Measurements from ENCODE around the gene EPN1. TPM values are rescaled to one million over a fixed set of nuclear protein-coding genes. Genes with fewer than 3 reads are reported as not detected.
A peak's percentile ranks its signal among the peaks of the same experiment; 100 is the strongest.

EPN1 gene
- total RNA-seq, 1 experiment from 2014 or later, result 32.8 TPM

DNA sequence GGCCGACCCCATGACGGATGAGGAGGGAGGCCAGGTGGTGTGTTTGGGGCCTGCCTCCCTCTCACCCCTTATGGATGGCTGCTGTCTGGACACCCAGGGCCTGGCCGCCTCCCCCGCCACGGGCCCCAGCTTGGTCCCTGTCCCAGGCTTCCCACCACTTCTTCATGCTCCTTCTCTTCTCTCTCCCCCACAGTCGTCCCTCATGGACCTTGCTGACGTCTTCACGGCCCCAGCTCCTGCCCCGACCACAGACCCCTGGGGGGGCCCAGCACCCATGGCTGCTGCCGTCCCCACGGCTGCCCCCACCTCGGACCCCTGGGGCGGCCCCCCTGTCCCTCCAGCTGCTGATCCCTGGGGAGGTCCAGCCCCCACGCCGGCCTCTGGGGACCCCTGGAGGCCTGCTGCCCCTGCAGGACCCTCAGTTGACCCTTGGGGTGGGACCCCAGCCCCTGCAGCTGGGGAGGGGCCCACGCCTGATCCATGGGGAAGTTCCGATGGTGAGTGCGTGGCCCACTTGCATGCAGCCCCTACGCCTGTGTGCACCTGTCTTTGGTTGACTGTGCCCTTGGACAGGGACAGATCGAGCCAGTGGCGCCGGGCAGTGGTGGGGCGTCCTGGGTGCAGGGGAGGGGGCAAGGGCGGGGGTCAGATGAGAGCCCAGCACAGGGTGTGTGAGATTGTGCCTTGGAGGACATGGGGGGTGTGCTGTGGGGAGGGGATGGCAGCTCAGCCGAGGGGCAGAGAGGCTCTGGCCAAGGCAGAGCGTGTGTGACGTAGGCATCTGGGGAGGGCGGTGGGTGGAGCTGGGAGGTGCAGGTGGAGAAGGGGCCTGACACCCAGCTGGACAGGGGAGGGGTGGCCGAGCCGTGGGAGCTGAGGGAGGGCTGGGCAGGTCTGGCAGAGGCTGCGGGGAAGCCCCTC lies 16.8 kb downstream of the EPN1 start:
- no peak for DNase-seq (ENCODE audit: extremely low read depth, low read depth)

- no peak for DNase-seq (ENCODE audit: extremely low read depth, low read depth)
Observed at GRCh38 chr19:55692681-55693081, 17.7 kb downstream of the EPN1 start.

GRCh38 chr19:55693336-55693974 lies 18.4 kb downstream of the EPN1 start:
- no peak for DNase-seq (ENCODE audit: extremely low read depth, low read depth)

DNA sequence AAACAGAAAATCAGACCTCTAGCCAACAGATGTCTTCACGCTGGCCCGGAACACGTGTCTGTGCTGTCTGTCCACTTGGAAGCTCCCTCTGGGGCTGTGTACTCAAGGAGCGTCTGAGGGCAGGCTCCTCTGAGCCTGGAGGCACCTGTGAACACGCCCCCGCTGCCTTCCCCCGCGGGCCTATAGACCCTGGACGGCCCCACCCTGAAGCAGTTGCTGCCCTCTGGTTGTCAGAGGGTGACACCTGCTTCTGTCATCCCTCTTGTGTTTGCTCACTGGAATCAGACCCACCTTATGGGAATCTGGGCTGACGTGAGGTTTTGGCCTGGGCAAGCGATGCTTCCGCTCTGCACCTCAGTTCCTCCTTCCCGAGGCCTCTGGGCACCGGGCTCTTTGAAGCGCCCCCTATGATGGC lies 19.2 kb downstream of the EPN1 start:
- no peak for DNase-seq (ENCODE audit: extremely low read depth, low read depth)

DNA sequence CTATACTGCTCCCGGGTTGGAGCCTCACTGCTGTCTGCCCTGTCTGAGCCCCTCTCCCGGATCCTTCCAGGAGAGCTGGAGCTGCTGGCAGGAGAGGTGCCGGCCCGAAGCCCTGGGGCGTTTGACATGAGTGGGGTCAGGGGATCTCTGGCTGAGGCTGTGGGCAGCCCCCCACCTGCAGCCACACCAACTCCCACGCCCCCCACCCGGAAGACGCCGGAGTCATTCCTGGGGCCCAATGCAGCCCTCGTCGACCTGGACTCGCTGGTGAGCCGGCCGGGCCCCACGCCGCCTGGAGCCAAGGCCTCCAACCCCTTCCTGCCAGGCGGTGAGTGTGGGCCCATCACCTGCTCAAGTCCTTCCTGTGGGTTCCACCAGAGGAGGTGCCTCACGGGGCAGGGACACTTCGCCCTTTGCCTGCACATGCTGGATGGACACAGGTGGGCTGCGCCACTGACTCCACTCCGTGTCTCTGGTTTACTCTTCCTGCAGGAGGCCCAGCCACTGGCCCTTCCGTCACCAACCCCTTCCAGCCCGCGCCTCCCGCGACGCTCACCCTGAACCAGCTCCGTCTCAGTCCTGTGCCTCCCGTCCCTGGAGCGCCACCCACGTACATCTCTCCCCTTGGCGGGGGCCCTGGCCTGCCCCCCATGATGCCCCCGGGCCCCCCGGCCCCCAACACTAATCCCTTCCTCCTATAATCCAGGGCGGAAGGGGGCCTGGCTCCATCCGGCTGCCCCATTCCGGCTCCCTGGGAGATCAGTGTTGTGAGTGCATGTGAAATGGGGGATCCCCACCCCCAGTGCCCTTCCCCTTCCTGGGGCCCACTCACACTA lies 19.8 kb downstream of the EPN1 start:
- no peak for DNase-seq (ENCODE audit: extremely low read depth, low read depth)

DNA sequence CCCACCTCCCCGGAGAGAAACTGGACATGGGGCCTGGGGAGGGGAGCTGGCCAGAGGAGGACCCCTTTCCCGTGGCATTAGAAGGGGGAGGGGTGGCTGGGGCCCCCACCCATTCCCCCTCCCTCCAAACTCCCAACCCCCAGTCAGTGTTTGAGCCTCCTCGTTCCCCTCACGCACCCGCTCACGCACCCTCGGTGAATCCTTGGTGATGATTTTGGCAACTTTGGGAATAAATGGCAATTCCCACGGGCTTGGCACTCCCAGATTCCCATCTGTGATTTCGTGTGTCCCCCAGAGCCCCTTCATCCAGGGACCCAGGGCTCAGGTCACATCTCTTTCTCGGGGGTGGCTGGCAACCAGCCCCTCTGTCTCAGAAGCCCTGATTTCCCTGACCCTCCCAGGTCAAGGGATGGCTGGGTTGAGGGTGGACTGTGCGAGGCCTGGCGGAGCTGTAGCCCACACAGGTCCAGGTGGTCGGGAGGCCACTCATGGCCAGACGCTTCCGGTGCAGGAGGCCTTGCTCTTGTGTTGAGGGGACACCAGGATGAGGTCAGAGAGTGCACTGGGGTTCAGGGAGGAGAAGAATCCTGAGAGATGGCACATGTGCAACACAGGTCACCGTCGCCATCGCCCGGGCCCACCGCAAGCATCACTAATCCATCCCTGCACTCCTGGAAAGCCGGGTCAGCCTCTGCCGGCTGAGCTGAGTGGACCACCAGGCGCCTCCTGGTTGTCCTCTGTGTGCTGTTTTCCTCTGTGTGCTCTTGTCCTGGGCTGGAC lies 20.7 kb downstream of the EPN1 start:
- DNase-seq (ENCODE audit: extremely low read depth, low read depth), result no peak

- no peak for DNase-seq (ENCODE audit: extremely low read depth, low read depth)
Observed at GRCh38 chr19:55696301-55697068, 21.5 kb downstream of the EPN1 start.

DNA sequence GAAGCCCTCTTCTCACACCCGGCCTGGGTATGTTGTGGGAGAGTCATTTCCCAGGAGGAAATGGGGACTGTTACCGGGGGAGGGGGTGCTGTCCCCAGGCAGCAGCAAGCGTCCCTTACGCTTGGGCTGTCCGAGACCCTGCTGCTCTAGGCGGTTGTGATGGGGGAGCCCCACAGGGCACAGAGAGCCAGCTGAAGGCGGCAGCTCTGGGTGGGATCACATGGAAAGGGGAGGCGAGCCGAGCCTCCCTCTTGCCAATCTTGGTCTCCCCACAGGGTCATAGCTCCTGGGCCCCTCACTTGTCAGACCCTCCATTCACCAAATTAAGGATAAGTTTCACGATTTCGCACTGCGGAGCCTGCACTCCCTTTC lies 22.0 kb downstream of the EPN1 start:
- no peak for DNase-seq (ENCODE audit: extremely low read depth, low read depth)

DNA sequence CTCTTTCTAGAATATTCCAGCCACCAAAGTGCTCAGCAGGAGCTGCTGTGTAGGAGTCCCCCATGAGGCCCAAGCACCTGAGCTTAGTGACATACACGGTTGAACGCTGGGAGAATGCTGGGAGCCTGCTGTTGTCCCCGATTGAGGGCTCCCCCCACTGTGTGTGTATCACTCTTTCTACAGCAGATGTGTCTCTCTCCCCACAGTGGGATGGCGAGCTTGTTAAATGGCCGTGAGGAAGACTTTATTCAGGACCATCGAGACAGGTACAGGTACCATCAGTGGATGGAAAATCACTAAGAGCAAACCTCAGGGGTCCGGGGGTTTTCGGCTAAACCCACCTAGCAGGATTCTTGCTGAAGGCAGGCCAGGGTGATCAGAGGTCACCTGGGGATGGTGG lies 22.7 kb downstream of the EPN1 start:
- no peak for DNase-seq (ENCODE audit: extremely low read depth, low read depth)

- no peak for DNase-seq (ENCODE audit: extremely low read depth, low read depth)
Observed at GRCh38 chr19:55698256-55698655, 23.2 kb downstream of the EPN1 start.

GRCh38 chr19:55699221-55699620 lies 24.2 kb downstream of the EPN1 start:
- no peak for DNase-seq (ENCODE audit: extremely low read depth, low read depth)

- DNase-seq (ENCODE audit: extremely low read depth, low read depth), result no peak
Observed at GRCh38 chr19:55700813-55701212, 25.8 kb downstream of the EPN1 start.

DNA sequence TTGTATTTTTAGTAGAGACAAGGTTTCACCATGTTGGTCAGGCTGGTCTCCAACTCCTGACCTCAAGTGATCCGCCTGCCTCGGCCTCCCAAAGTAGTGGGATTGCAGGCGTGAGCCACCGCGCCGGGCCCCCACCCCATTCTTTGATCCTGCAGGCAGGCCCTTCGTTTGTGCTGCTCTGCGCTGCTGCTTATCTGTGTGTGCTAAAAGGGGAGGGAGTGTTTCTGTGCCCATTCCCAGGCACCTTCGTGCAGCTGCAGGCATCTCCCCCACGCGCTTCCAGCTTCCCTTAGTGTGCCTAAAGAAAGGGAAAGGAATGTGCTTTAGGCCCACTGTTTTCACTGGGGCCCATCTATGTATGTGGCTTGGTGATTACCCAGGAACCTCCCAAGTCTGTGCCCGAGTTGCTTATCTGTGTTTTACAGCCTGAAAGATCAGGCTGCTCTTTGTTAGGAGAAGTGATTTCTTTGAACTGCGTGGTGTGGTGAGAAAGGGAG lies 27.2 kb downstream of the EPN1 start:
- DNase-seq (ENCODE audit: extremely low read depth, low read depth), result no peak

DNA sequence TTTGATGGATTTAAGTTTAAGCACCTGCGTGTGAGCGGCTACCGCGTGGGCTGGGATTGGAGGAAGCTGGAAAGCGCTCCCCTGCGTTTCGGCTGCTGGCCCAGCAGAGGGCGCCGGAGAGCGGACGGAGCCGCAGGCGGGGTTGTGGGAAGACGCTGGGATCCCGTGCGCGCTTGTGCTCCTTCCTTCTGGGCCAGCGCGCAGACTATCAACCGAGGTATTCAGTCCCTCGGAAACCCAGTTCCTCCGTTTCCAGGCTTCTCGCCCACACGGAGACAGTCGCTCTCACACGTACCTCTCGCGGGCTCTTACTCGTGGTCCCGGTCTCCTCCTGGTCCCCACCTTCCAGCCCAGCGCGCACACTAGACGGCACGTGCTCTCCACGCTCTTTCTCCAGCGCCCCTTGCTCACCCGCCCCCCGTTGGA lies 28.8 kb downstream of the EPN1 start:
- peak; percentile 14 for DNase-seq (ENCODE audit: extremely low read depth, low read depth)

- DNase-seq (ENCODE audit: extremely low read depth, low read depth), result no peak
Observed at GRCh38 chr19:55704494-55705245, 29.6 kb downstream of the EPN1 start.

GRCh38 chr19:55705972-55706371 lies 30.9 kb downstream of the EPN1 start:
- DNase-seq (ENCODE audit: extremely low read depth, low read depth), result no peak

- no peak for DNase-seq (ENCODE audit: extremely low read depth, low read depth)
Observed at GRCh38 chr19:55711719-55712118, 36.7 kb downstream of the EPN1 start.

- no peak for DNase-seq (ENCODE audit: extremely low read depth, low read depth)
Observed at GRCh38 chr19:55712804-55713631, 38.0 kb downstream of the EPN1 start.

Measured in NCI-H460 (cell line).